CD8-positive, alpha-beta memory T cell (primary cell): ENCODE results near the gene PIK3C3. TPM values are rescaled to one million over a fixed set of nuclear protein-coding genes. Genes with fewer than 3 reads are reported as not detected.
A peak's percentile ranks its signal among the peaks of the same experiment; 100 is the strongest.
"Not testable (repeated sequence)": the region's sequence is repeated elsewhere in the genome, so short reads cannot be mapped to it uniquely, and the experiment has no call there.

Source experiments
- CTCF ChIA-PET: fragments of 350-600 bp; sonication (Branson Sonifier 250); formaldehyde crosslinking; loops from one replicate; lab custom pipeline; 2021; ENCODE audit warnings: antibody characterized with exemption; lab: Charles Lee
- POLR2A ChIA-PET: fragments of 350-600 bp; sonication (Branson Sonifier 250); formaldehyde crosslinking; loops from one replicate; lab custom pipeline; 2021; ENCODE audit warnings: antibody characterized with exemption; lab: Charles Lee
- DNase-seq, 5 donors: peaks; one replicate each; pipeline versions ENCODE4 v3.0.0 to v3.0.0-alpha.2; 2020 to 2022; ENCODE audit warnings: mixed read lengths in 1 of 5
- H3K27ac ChIP-seq: one replicate; pipeline ENCODE4 v1.7.0; 2013; ENCODE audit warnings: low read depth, mild to moderate bottlenecking, low read length, moderate library complexity
- H3K27me3 ChIP-seq: 2 replicates; pipeline ENCODE4 v1.7.0; 2013; ENCODE audit warnings: low read length, mild to moderate bottlenecking; ENCODE audit not compliant: insufficient read depth, poor library complexity, severe bottlenecking
- H3K36me3 ChIP-seq: 2 replicates; pipeline ENCODE4 v1.7.0; 2013; ENCODE audit warnings: mild to moderate bottlenecking, low read length, moderate library complexity; ENCODE audit not compliant: insufficient read depth
- H3K4me1 ChIP-seq: 2 replicates; pipeline ENCODE4 v1.7.0; 2013; ENCODE audit warnings: mild to moderate bottlenecking, low read length, moderate library complexity; ENCODE audit not compliant: insufficient read depth
- H3K4me3 ChIP-seq: 2 replicates; pipeline ENCODE4 v1.7.0; 2013; ENCODE audit warnings: mild to moderate bottlenecking, low read length
- H3K9me3 ChIP-seq: 2 replicates; pipeline ENCODE4 v1.7.0; 2013; ENCODE audit warnings: mild to moderate bottlenecking, low read length
- H3K27ac Mint-ChIP-seq, 8 donors: one replicate each; pipeline ENCODE4 v1.8.0; 2020 to 2021; ENCODE audit warnings: mixed read lengths in 8 of 8, mild to moderate bottlenecking in 6 of 8, inconsistent platforms in 3 of 8, moderate library complexity in 3 of 8
- H3K27me3 Mint-ChIP-seq, 2 donors: one replicate each; pipeline ENCODE4 v1.8.0; 2020 to 2021; ENCODE audit warnings: mixed read lengths in 2 of 2, mild to moderate bottlenecking in 1 of 2, moderate library complexity in 1 of 2
- H3K36me3 Mint-ChIP-seq, 3 donors: one replicate each; pipeline ENCODE4 v1.8.0; 2020 to 2021; ENCODE audit warnings: mixed read lengths in 3 of 3, inconsistent platforms in 1 of 3, mild to moderate bottlenecking in 1 of 3
- H3K4me1 Mint-ChIP-seq, 3 donors: one replicate each; pipeline ENCODE4 v1.8.0; 2020 to 2021; ENCODE audit warnings: mixed read lengths in 3 of 3, inconsistent platforms in 1 of 3, mild to moderate bottlenecking in 1 of 3
- H3K4me3 Mint-ChIP-seq, 7 donors: one replicate each; pipeline ENCODE4 v1.8.0; 2020 to 2021; ENCODE audit warnings: mixed read lengths in 7 of 7, mild to moderate bottlenecking in 6 of 7, moderate library complexity in 4 of 7, inconsistent platforms in 2 of 7
- H3K9me3 Mint-ChIP-seq, 5 donors: one replicate each; pipeline ENCODE4 v1.8.0; 2020 to 2022; ENCODE audit warnings: mixed read lengths in 5 of 5, mild to moderate bottlenecking in 3 of 5, moderate library complexity in 2 of 5, inconsistent platforms in 1 of 5
- polyA plus RNA-seq: library from polyadenylated mRNA; unstranded; fragments of 300-500 nt; fragmentation: Illumina TruSeq; gene quantifications from one replicate; pipeline ENCODE4 v1.2.3, GENCODE V29; 2021
- total RNA-seq, 2 experiments: library from RNA; stranded (reverse); gene quantifications; one replicate each; pipeline ENCODE4 v1.2.3, GENCODE V29; 2021

PIK3C3 gene
- total and polyA plus RNA-seq, 3 experiments from 2014 or later = 39.8 to 50.7 (median 43.6) TPM

DNA sequence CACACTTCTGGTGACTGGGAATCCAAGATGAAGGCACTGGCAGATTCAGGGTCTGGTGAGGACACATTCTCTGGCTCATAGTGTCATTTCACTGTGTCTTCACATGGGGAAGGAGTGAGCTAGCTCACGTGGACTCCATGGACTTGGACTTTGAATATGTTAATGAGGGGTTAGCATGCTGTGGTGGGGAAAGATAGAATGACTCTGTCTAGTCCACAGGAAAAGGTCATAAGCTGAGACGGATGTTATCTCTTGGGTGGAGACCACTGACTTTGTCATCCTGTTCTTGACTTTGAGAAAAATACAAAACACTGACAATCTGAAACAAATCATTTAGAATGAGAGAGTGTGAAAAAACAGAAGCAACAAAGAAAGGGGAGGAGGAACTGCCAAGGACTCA lies 145.9 kb downstream of the PIK3C3 start:
- Mint-ChIP-seq H3K27me3 (peaks cover 0 to 2% of the 10 kb centered on the region in 2 donors), H3K27ac (no peak overlapping the region), H3K4me1 (no peaks in the 10 kb centered on the region), H3K4me3 (no peak overlapping the region), H3K9me3 (peaks cover 0 to 1% (median 0%) of the 10 kb centered on the region in 5 donors), H3K36me3 (no peaks in the 10 kb centered on the region)
- no peak for DNase-seq
- ChIA-PET POLR2A (no interaction called here), CTCF (interaction anchor here (1.0 to 2.4 kb wide), 4 partner anchors 10 to 17 kb away, joined by 3 to 10 read pairs (median 4); no protein-coding TSS in a partner anchor)
- Histone ChIP-seq H3K9me3 (no peaks in the 10 kb centered on the region), H3K4me3 (no peak overlapping the region), H3K36me3 (no peaks in the 10 kb centered on the region), H3K27me3 (no peaks in the 10 kb centered on the region), H3K4me1 (no peaks in the 10 kb centered on the region), H3K27ac (no peak overlapping the region)

DNA sequence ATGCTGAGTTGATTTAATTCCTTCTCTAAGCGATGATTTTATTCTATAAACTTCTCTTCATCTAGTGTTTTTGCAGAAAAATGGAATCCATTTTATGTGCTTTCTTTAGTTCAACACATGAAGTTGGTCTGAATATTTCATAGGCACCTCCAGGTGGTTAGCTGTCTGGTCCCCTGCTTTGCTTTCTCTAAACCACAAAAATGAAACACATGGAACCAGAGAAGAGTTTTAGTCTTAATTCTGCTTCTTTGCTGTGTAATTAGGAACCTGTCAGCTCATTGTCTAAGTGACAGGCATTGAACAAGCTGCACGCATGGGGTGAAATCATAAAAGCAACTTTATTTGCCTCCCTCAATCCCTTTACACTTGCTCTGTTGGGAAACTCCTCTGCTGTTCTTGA lies 150.4 kb downstream of the PIK3C3 start:
- H3K27ac ChIP-seq = no peak overlapping the region
- Mint-ChIP-seq H3K27ac (no peak overlapping the region), H3K4me3 (no peak overlapping the region), H3K27me3 (peaks cover 0 to 2% of the 10 kb centered on the region in 2 donors), H3K36me3 (no peaks in the 10 kb centered on the region), H3K4me1 (no peaks in the 10 kb centered on the region), H3K9me3 (no peaks in the 10 kb centered on the region)
- ChIA-PET POLR2A (no interaction called here), CTCF (interaction anchor here (0.6 to 2.8 kb wide), 2 partner anchors 9 to 52 kb away, joined by 3 to 14 read pairs; no protein-coding TSS in a partner anchor)
- no peak overlapping the region for H3K4me3 ChIP-seq
- no peaks in the 10 kb centered on the region for H3K4me1 ChIP-seq
- H3K36me3 ChIP-seq = no peaks in the 10 kb centered on the region
- H3K9me3 ChIP-seq = no peaks in the 10 kb centered on the region
- no peaks in the 10 kb centered on the region for H3K27me3 ChIP-seq
- DNase-seq = no peak

DNA sequence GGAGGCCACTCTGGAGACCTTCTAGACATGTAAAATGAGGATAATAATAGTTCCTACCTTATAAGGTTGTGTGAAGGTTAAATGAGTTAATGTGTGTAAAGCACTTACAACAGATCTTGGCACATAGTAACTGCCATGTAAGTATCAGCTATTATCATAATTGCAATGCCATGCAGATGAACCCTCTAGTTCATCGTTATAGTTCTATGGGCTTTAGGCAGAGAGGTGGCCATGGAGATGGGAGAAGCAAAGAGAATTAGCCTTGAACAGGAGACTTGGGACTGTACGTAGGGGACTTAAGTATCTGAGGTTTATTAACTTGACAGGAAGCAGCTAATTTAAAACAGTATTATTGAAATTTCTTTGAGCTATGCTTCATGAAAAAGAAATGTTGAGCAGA lies 151.8 kb downstream of the PIK3C3 start:
- H3K4me3 ChIP-seq = no peak overlapping the region
- H3K4me3 Mint-ChIP-seq = no peak overlapping the region
- CTCF ChIA-PET = no interaction called here
- no peaks in the 10 kb centered on the region for H3K9me3 ChIP-seq
- POLR2A ChIA-PET = no interaction called here
- no peaks in the 10 kb centered on the region for H3K4me1 ChIP-seq
- no peaks in the 10 kb centered on the region for H3K27me3 ChIP-seq
- H3K36me3 ChIP-seq = no peaks in the 10 kb centered on the region
- H3K27me3 Mint-ChIP-seq = peaks cover 0 to 2% of the 10 kb centered on the region in 2 donors
- no peaks in the 10 kb centered on the region for H3K9me3 Mint-ChIP-seq
- H3K27ac ChIP-seq = no peak overlapping the region
- no peak for DNase-seq
- H3K27ac Mint-ChIP-seq = no peak overlapping the region
- no peaks in the 10 kb centered on the region for H3K36me3 Mint-ChIP-seq
- H3K4me1 Mint-ChIP-seq = no peaks in the 10 kb centered on the region

DNA sequence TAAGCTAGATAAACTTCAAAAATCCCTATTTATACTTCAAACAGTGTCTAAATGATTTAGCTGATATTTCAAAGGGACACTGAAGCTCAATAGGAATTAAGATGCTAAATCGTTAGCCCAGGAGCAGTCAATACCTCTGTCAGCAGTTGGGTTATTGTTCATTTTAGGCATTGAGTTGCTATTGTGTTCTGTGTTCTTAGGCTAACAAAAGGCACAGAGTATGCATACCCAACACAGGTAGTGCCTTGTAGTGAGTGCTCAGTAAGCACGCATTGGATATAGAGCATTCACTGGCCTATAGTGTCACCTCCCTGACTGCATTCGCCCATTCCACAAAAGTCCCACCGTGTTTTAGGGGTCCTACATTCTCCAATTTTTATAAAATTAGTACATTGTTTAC lies 152.3 kb downstream of the PIK3C3 start:
- no peak overlapping the region for H3K27ac Mint-ChIP-seq
- Histone ChIP-seq H3K36me3 (no peaks in the 10 kb centered on the region), H3K4me3 (no peak overlapping the region), H3K27ac (no peak overlapping the region), H3K9me3 (no peaks in the 10 kb centered on the region), H3K27me3 (no peaks in the 10 kb centered on the region), H3K4me1 (no peaks in the 10 kb centered on the region)
- no peaks in the 10 kb centered on the region for H3K9me3 Mint-ChIP-seq
- peaks cover 0 to 2% of the 10 kb centered on the region in 2 donors for H3K27me3 Mint-ChIP-seq
- ChIA-PET CTCF (no interaction called here), POLR2A (no interaction called here)
- H3K36me3 Mint-ChIP-seq = no peaks in the 10 kb centered on the region
- H3K4me3 Mint-ChIP-seq = no peak overlapping the region
- H3K4me1 Mint-ChIP-seq = no peaks in the 10 kb centered on the region
- no peak for DNase-seq

DNA sequence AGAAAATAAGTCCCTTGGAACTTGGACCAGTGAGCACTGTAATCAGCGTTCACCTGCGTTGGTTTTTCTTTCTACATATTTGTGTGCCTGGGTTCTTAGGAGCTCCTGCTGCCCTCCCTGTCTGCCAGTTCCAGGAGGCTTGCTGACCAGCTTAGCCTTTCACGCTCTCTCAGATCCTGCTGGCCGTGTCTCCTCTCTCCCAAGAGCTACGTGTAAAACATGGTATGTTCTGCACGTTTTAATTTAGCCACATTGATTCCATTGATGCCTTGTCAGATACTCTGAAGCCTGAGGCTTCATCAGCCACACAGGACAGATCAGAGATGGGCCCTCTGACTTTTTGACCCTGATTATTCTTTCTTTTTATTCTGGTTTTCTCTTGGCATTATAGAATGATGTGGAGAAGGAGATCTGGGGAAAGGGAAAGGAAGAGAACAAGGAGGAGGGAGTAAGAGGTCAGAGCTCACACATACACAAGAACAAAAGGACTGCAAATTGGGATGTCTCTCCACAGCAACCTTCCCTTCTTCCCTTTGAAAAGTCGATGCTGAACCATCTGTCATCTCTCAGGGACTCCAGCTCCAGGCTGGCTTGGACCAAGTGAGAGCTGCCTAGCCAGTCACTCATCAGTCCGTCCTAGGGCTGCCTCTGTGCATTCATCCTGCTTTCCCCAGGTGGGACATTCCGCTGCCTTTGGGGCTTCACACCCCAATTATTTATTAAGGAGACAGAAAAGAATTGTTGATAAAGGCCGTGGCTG lies 152.8 kb downstream of the PIK3C3 start:
- no peak overlapping the region for H3K27ac Mint-ChIP-seq
- H3K27me3 Mint-ChIP-seq = peaks cover 0 to 2% of the 10 kb centered on the region in 2 donors
- Histone ChIP-seq H3K4me3 (no peak overlapping the region), H3K9me3 (no peaks in the 10 kb centered on the region), H3K27me3 (no peaks in the 10 kb centered on the region), H3K36me3 (no peaks in the 10 kb centered on the region), H3K4me1 (no peaks in the 10 kb centered on the region), H3K27ac (no peak overlapping the region)
- H3K4me1 Mint-ChIP-seq = peaks cover 0 to 2% (median 0%) of the 10 kb centered on the region in 3 donors
- no peaks in the 10 kb centered on the region for H3K9me3 Mint-ChIP-seq
- H3K4me3 Mint-ChIP-seq = no peak overlapping the region
- no peak for DNase-seq
- CTCF ChIA-PET = no interaction called here
- no peaks in the 10 kb centered on the region for H3K36me3 Mint-ChIP-seq
- POLR2A ChIA-PET = no interaction called here

DNA sequence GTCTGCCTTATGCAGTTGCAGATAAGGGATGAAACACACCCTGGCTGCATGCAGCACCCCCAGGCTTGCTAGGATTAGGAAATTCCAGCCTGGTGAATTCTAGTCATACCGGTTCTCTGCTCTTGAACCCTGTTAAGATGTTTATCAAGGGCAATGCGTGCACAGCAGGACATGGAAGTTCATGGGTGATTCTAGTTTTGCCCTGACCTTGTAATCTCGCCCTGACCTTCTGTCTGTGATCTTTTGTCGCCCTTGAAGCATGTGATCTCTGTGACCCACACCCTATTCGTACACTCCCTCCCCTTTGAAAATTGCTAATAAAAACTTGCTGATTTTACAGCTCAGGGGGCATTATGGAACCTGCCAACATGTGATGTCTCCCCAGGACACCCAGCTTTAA lies 157.1 kb downstream of the PIK3C3 start:
- H3K27ac Mint-ChIP-seq, DNase-seq, H3K27ac ChIP-seq, H3K4me3 ChIP-seq, H3K9me3 Mint-ChIP-seq, H3K36me3 Mint-ChIP-seq, H3K27me3 ChIP-seq, H3K4me3 Mint-ChIP-seq, H3K36me3 ChIP-seq, H3K27me3 Mint-ChIP-seq, POLR2A ChIA-PET, H3K9me3 ChIP-seq: not testable (repeated sequence)
- CTCF ChIA-PET = interaction anchor here (1.2 to 2.7 kb wide), 2 partner anchors 10 to 19 kb away, joined by 4 to 8 read pairs; no protein-coding TSS in a partner anchor
- H3K4me1 ChIP-seq = peaks cover 13% of the 10 kb centered on the region
- H3K4me1 Mint-ChIP-seq = peaks cover 12 to 15% (median 13%) of the 10 kb centered on the region in 3 donors

DNA sequence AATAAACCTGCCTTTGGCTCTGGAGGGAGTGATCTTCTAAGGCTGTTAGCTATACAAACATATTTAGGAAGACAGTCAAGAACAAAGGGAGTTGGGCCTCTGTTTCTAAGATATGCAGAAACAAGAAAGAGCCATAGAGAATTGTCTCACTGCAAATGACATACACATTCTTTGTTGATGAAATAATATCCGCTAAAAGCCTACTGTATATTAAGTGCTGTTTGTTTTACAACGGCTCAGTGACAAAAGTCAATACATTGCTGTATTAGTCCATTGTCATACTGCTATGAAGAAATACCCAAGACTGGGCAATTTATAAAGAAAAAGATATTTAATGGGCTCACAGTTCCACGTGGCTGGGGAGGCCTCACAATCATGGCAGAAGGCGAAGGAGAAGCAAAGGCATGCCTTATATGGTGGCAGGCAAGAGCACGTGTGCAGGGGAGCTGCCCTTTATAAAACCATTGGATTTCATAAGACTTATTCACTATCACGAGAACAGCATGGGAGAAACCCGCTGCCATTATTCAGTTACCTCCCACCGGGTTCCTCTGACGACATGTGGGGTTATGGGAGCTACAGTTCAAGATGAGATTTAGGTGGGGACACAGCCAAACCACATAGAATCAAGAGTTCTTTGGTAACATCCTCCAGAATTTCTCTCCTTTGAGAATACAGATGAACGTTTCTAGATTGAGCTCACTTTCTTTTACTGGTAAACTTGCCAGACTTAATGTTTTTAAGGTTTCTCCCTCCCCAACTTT lies 157.8 kb downstream of the PIK3C3 start:
- no peak overlapping the region for H3K4me3 Mint-ChIP-seq
- Histone ChIP-seq H3K27ac (no peak overlapping the region), H3K27me3 (no peaks in the 10 kb centered on the region), H3K4me3 (no peak overlapping the region), H3K4me1 (peaks cover 13% of the 10 kb centered on the region), H3K9me3 (no peaks in the 10 kb centered on the region), H3K36me3 (no peaks in the 10 kb centered on the region)
- H3K27me3 Mint-ChIP-seq = peaks cover 0 to 2% of the 10 kb centered on the region in 2 donors
- no peak for DNase-seq
- no peaks in the 10 kb centered on the region for H3K9me3 Mint-ChIP-seq
- H3K4me1 Mint-ChIP-seq = peaks cover 12 to 15% (median 13%) of the 10 kb centered on the region in 3 donors
- ChIA-PET CTCF (interaction anchor here (0.9 to 3.1 kb wide), 3 partner anchors 12 to 1158 kb away, joined by 3 to 20 read pairs (median 8); no protein-coding TSS in a partner anchor), POLR2A (no interaction called here)
- H3K27ac Mint-ChIP-seq = peak overlapping the region in 1 of 8 donors; percentile 4
- no peaks in the 10 kb centered on the region for H3K36me3 Mint-ChIP-seq
